ENCODE measurements around the gene MAPRE2.

Gene MAPRE2

GRCh38 chr18:35121531-35121930, 80.3 kb downstream of the MAPRE2 start:
- DNase-seq (ENCODE audit: low spot score) = no peak
- no peak for TF ChIP-seq CTCF (IDR thresholded peaks at IDR 0.05; ENCODE audit: extremely low read depth, missing control alignments)

GRCh38 chr18:35122586-35123224, 81.5 kb downstream of the MAPRE2 start:
- DNase-seq (ENCODE audit: low spot score) = peak; percentile 36
- peak; percentile 4 for TF ChIP-seq CTCF (IDR thresholded peaks at IDR 0.05; ENCODE audit: extremely low read depth, missing control alignments)

DNA sequence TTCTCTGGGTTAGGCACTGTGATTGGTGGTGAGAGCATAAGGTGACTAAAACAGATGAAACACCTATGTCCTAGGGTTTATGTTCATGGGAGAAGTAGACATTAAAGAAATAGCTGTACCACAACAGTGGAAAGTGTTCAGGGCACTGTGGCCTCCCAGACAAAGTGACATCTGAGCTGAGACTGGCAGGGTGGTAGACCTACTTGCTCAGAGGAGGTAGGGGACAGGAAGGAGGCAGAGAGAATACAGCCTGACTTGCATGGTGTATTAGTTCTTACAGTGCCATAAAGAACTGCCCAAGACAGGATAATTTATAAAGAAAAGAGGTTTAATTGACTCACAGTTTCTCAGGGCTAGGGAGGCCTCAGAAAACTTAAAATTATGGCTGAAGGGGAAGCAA, 82.6 kb downstream of the MAPRE2 start:
- no peak for TF ChIP-seq CTCF (IDR thresholded peaks at IDR 0.05; ENCODE audit: extremely low read depth, missing control alignments)
- no peak for DNase-seq (ENCODE audit: low spot score)

- TF ChIP-seq CTCF (IDR thresholded peaks at IDR 0.05; ENCODE audit: extremely low read depth, missing control alignments) = no peak
- DNase-seq (ENCODE audit: low spot score) = no peak
These were observed 86.0 kb downstream of the MAPRE2 start for GRCh38 chr18:35127201-35127600.

DNA sequence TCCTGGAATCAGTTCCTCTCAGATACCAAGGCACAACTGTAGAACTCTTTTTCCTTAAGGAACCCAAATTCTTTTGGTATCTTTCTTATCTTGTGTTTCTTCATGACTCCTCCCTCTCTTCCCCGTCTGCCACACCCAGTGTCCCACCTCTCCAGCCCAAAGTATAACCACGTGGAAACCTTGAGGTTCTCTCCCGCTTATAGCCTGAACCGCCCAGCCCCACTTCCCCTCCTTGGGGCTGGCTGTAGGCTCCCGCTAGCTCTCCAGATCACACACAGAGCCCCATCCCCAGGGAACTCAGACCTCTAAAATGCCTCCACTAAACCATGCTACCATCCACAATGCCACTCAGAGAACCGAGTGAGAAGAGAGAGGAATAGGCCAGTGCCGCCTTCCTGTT, 87.5 kb downstream of the MAPRE2 start:
- DNase-seq (ENCODE audit: low spot score) = no peak
- TF ChIP-seq CTCF (IDR thresholded peaks at IDR 0.05; ENCODE audit: extremely low read depth, missing control alignments) = no peak

- DNase-seq (ENCODE audit: low spot score) = no peak
These were observed 89.0 kb downstream of the MAPRE2 start for GRCh38 chr18:35130236-35130635.

More at GRCh38 chr18:35130236-35130635, 89.0 kb downstream of the MAPRE2 start:
- TF ChIP-seq CTCF (IDR thresholded peaks at IDR 0.05; ENCODE audit: extremely low read depth, missing control alignments) = no peak

Measured in GM20000 (cell line).